ENCODE data around the gene YWHAQ.

The YWHAQ gene

GRCh38 chr2:9657083-9657482 lies 26.3 kb upstream of the YWHAQ start:
- no peak overlapping the region for H3K4me3 ChIP-seq (replicated peaks in 1 of 2; ENCODE audit: low read depth in 2 of 2, low read length in 2 of 2)
- DNase-seq (ENCODE audit: low read depth in 2 of 2), result no peak
- TF ChIP-seq CTCF (IDR thresholded peaks at IDR 0.05; ENCODE audit: low read depth, low read length), result no peak

GRCh38 chr2:9656270-9656766 lies 25.5 kb upstream of the YWHAQ start:
- DNase-seq (ENCODE audit: low read depth in 2 of 2), result peak; percentile 82 to 97

GRCh38 chr2:9655441-9656269 lies 24.9 kb upstream of the YWHAQ start:
- H3K4me3 ChIP-seq (replicated peaks in 1 of 2; ENCODE audit: low read depth in 2 of 2, low read length in 2 of 2), result peak overlapping the region in 1 of 2 donors; percentile 13
- TF ChIP-seq CTCF (IDR thresholded peaks at IDR 0.05; ENCODE audit: low read depth, low read length), result no peak
- DNase-seq (ENCODE audit: low read depth in 2 of 2), result peak; percentile 69 to 97

More at GRCh38 chr2:9656270-9656766, 25.5 kb upstream of the YWHAQ start:
- H3K4me3 ChIP-seq (replicated peaks in 1 of 2; ENCODE audit: low read depth in 2 of 2, low read length in 2 of 2), result no peak overlapping the region
- no peak for TF ChIP-seq CTCF (IDR thresholded peaks at IDR 0.05; ENCODE audit: low read depth, low read length)

GRCh38 chr2:9654452-9655100 lies 23.8 kb upstream of the YWHAQ start:
- TF ChIP-seq CTCF (IDR thresholded peaks at IDR 0.05; ENCODE audit: low read depth, low read length), result no peak
- H3K4me3 ChIP-seq (replicated peaks in 1 of 2; ENCODE audit: low read depth in 2 of 2, low read length in 2 of 2), result no peak overlapping the region
- no peak for DNase-seq (ENCODE audit: low read depth in 2 of 2)

GRCh38 chr2:9653485-9654271 lies 22.9 kb upstream of the YWHAQ start:
- H3K4me3 ChIP-seq (replicated peaks in 1 of 2; ENCODE audit: low read depth in 2 of 2, low read length in 2 of 2), result no peak overlapping the region
- no peak for DNase-seq (ENCODE audit: low read depth in 2 of 2)
- TF ChIP-seq CTCF (IDR thresholded peaks at IDR 0.05; ENCODE audit: low read depth, low read length), result no peak

GRCh38 chr2:9652898-9653479 lies 22.2 kb upstream of the YWHAQ start:
- no peak overlapping the region for H3K4me3 ChIP-seq (replicated peaks in 1 of 2; ENCODE audit: low read depth in 2 of 2, low read length in 2 of 2)
- no peak for DNase-seq (ENCODE audit: low read depth in 2 of 2)
- no peak for TF ChIP-seq CTCF (IDR thresholded peaks at IDR 0.05; ENCODE audit: low read depth, low read length)
